GM19452 (cell line): ENCODE measurements around the gene CRIP1.

ENCODE experiments used
- ATAC-seq: cut with Tn5 transposase; IDR thresholded peaks from one replicate; pipeline ENCODE4 v1.9.1; 2021; ENCODE audit not compliant: unreplicated experiment

CRIP1 gene, protein sequence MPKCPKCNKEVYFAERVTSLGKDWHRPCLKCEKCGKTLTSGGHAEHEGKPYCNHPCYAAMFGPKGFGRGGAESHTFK

DNA sequence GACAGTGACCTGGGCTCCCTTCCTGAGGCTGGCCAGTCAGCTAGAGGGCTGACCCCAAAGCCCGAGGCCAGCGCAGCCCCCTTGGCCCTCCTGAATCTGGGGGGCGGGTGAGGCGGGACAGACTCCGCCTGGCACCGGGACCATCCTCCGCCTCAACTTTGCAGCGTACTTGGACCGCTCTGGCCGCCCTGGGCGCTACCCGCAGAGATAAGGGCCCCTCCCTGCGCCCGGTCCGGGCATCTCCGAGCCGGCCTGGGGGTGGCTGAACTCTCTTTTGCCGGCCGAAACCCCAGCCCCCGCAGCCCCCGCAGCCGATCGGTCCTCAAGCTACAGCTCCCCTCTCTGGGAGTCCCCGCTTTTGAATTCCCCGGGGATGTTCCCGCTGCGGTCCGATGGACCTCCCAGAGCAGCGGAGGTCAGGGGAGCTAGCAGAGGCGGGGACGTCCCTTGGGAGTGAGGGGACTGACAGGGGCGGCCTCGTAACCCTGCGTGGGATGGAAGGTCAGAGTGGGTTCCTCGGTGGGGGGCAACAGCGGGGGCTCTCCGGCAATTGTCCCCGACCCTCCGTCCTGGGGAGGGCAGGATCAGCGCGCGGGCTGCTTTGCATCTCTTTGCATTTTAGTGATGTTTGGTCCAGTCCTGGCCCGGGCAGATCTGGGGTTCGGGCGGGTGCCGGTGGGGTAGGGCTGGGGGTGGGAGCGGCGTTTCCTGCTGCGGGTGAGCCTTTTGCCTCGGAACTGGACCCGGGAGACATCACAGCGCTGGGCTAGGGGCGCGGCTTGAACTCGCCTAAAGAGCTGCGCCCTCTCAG, at the start of gene CRIP1:
TSS of gene CRIP1 (plus strand) at position 724 of the 811 bp plus-strand sequence. CDS start 374 bp downstream, outside the sequence.
- no peak for ATAC-seq

DNA sequence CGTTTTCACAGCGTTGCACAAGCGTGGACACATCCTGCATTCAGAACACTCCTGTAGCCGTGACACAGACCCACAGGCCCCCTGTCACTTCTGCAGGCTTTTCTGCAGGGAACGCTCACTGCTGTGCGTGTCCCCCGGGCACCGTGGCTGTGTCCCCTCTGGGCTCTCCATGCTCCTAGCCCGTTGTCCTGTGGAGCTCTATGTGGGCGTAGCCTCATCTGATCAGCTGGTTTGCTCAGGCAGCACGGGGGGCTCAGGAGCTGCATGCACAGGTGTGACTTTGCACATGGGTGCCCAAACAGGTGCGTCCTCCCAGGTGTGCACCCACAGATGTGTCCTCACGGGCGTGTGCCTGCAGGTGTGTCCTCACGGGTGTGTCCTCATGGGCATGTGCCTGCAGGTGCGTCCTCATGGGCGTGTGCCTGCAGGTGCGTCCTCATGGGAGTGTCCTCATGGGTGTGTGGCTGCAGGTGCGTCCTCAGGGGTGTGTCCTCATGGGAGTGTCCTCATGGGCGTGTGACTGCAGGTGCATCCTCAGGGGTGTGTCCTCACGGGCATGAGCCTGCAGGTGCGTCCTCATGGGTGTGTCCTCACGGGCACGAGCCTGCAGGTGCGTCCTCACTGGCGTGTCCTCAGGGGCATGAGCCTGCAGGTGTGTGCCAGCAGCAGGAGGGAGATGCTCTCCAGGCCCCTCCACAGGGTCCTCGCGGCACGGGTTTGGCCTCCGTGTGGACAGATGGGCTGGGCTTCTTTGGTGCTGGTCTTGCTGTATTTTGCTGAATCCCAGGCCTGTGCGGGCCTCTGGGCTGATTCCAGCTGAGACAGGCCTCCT, 49.6 kb upstream of the CRIP1 start:
- ATAC-seq = no peak

DNA sequence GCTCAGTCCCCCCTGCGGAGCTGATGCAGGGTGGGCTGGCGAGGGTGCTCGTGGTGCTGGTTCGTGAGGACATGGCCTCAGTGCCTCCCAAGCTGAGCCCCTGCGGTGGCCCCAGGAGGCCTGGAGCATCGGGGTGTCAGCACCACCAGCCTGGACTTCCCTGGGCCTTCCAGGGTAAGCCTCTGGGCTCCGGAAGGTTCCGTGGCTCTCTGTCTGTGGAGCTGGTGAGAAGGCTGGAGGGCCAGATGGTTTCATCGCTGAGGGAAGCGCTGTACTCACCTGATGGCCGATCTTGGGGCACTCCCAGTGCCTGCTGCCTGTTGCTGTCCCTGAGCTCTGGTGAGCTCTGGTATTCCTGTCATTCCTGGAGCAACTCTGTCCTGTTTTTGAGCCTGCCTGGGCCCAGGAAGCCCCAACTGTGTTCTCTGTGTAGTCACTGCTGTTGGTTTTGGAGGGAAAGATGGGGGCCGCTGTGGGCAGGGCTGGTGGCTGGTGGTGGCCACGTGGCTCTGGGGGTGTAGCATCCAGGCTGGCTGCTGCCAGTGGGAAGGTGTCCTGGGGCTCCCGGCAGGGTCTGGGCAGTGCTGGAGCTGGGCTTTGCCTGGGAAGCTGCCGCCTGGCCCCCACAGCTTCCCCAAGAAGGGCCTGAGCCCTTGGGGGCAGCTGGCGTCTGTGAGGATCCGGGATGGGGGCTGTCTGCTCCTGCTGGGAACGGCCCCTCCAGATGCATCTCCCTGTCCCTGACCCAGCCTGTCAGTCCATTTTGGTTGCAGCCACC, 48.8 kb upstream of the CRIP1 start:
- ATAC-seq = no peak

DNA sequence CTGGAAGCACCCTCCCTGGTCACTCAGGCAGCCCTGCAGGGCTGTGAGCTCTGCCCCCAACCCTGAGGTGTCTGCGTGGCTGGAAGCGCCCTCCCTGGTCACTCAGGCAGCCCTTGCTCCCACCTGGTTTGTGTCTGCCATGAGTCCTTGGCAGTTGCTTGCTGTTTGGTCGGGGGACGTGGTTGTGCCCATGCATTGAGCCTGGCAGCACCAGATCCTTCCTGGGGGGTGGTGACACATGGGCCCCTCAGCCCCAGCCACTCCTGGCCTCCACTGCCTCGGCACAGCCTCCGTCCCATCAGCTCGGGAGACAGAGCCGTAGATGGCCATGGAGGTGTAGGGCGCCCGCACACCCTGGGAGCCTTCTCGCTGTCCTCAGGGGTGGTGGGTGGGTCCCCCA, 47.5 kb upstream of the CRIP1 start:
- no peak for ATAC-seq

DNA sequence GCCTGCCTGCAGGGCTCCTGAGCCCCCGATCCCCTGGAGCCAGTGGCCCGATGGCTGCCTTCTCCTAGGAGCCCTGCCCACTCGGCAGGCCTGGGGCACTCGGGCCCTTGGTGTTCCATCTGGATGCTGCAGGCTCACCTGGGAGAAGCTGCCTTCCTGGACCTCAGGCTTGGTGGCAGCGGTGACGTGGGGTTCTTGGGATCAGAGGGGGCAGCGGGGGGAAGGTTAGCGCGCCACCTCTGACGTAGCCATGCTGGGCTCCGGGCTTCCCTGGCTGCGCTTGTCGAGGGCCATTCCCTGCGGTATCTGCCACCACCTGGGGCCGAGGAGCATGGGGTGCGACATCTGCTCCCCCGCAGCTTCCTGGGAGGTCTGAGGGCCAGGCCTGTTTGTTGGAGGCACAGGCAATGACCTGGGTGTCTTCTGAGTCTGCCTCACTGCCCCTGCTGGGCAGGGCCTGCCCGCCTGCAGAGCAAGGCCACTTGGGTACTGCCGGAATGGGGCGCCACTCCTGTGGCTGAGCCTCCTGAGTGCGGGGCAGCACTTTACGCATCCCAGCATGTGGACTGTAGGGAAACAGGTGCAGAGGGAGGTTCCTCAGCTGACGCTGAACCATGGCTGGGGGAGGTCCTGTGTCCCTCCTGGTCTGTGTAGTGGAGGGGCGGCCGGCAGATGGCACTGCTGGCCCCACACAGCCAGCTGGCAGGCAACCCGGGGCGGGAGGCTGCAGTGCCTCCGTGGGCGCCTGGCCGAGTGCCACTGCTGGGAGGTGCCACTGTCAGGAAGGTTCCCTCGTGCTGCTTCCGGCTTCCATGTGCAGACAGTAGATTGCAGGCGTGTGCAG, 46.8 kb upstream of the CRIP1 start:
- no peak for ATAC-seq

DNA sequence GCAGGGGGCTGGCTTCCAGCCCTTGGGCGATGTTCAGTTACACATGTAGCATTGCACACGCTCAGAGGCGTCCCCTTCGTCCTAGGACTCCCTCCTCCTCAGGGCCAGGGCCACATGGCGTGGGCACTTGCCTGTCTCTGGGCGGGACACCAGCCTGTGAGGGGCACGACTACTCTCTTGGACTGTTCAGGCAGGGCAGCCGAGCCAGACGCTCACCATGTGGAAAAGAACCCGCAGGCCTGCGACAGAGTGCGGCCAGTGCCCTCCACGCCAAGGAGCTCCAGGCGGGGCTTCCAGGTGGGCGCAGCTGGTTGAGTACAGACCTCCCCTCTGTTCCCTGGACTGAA, 46.2 kb upstream of the CRIP1 start:
- no peak for ATAC-seq

DNA sequence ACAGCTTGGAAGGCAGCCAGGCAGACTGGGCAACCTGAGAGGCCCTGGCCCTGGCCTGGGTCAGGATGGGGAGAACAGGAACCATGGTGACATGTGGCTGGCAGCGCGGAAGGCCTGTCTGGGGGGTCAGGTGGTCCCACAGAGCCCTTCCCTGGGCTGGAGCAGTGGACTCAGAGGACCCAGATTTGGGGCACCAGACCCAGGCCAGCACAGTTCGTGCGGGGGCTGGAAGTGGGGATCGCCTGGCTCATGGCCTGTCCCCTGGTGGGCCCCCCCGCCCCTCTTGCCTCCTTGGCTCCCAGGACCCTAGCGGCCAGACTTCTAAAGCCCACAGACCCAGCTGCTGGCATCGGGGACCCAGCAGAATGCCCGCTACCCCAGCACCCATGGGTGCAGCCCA, 45.7 kb upstream of the CRIP1 start:
- ATAC-seq = no peak

DNA sequence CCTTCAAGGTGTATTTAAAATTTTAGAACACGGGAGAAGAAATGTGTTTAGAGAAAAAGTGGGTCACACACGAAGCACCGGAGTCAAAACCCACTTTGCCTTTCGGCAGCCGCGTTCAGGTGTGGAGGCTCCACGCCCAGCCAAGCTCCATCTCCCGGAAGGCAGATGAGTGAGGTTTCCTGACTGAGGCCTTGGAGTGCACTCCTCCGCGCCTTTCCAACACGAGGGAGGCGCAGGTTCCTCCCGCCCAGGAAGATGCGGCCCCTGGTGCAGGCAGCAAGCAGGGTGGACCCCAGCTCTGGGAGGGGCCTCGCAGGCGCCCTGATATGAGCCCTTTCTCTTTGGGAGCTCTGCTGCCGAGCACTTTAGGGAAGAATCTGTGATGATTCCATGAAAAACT, 44.6 kb upstream of the CRIP1 start:
- no peak for ATAC-seq

DNA sequence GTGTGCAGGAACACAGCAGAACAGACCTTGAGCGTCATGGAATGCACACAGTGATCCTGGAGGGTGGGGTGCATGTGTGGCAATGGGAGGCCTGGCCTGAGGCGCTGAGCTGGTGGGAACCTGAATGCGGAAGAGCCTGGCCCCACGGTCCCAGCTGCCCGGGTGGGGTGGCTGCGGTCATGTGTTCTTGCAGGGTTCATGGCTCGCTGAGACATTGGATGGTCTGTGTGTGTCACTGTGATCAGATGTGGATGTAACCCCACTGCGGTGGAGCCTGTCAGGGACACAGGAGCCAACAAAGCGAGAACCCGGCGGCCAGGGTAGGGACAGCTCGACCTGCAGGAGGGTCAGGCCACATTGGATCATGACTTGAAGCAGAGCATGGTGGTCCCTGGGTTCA, 43.9 kb upstream of the CRIP1 start:
- ATAC-seq = no peak

DNA sequence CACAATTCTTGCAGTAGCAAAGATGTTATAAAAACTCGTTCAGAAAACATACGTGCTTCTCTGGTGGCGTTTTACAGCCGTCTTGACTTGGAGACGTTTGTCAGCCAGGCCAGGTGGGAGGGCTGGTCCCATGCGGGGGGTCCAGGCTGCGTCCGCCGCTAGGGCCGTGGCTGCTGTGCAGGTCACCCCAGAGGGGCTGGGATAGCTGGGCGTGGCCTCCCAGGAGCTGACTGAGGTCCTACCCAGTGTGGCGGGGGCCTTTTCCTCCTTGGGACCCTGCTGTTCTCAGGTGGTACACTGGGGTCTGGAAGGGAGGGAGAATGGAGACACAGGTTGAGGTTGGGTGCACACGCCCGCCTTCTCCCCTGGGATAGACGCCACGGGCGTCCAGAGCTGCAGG, 41.8 kb upstream of the CRIP1 start:
- ATAC-seq = no peak

DNA sequence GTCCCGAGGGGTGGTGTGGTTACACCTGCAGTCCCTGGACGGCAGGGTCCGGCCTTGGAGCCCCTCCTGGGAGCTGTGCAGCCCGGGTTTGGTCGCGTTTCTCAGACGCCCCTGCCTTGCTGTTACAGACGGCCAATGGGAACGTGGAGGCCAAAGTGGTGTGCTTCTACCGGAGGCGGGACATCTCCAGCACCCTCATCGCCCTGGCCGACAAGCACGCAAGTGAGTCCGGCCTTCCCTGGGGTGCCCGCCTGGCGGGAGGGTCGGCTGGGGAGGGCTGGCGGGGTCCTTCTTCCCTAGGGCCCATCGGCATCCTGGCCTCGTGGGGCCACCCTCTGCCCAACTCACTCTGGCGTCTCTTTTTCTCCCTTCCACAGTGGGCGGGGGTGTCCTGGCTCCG, 41.4 kb upstream of the CRIP1 start:
- ATAC-seq = no peak

DNA sequence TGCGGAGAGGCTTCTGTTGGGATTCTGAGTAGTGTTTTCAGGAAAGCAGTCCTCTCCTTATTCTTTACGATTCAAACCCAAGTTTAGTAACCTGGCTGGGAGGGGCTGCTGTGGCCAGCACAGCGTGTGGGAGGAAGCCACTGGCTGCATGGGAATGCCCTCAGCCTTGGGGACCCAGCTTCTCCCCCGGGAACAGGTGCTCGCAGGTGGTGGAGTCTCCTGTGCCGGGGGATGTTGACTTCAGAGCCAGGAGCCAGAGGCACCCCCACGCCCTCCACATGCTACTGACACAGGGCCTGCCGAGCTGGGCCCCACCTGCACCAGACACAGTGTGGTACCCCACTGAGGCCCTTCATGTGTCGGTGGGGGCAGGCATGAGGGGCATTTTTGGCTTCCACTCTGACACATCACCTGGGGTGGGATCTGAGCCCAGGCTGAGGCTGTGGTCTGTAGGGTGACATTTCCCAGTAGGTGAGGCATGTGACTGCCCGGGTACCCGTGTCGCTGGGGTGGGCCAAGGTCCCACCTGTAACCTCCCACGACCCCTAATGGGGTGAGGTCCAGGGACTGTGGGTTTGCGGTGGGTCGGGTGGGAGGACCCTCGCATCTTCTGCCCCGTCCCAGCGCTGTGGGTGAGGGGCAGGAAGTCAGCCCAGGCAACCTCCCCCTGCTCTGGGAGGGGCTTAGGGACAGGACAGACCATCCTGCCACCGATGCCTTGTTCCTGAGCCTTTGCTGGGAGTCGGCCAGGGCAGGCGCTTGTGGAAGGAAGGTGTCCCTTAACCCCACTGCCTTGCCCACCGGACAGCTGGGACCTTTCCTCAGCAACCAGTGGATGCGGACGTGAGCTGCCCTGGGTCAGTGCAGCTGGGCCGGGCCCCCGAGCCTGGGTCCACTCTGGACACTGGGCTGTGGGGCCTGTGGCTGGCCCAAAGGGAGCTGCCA, 40.5 kb upstream of the CRIP1 start:
- no peak for ATAC-seq

DNA sequence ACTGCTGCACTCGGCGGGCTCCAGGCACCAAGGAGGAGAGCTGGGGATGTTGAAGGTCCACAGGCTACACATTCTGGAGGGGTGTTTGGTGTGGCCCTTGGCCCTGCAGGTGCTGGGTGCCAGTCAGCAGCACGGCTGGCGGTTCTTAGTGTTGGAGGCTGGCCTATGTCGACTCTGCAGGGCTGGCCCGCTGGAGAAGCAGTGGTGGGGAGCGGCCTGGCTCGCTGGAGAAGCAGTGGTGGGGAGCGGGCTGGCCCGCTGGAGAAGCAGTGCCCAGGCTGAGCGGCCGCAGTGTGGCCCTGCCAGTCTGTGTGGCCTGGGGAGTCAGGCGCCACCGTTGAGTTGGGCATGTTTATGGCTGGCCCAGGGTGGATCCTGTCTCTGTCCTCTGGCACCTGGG, 39.7 kb upstream of the CRIP1 start:
- ATAC-seq = no peak

DNA sequence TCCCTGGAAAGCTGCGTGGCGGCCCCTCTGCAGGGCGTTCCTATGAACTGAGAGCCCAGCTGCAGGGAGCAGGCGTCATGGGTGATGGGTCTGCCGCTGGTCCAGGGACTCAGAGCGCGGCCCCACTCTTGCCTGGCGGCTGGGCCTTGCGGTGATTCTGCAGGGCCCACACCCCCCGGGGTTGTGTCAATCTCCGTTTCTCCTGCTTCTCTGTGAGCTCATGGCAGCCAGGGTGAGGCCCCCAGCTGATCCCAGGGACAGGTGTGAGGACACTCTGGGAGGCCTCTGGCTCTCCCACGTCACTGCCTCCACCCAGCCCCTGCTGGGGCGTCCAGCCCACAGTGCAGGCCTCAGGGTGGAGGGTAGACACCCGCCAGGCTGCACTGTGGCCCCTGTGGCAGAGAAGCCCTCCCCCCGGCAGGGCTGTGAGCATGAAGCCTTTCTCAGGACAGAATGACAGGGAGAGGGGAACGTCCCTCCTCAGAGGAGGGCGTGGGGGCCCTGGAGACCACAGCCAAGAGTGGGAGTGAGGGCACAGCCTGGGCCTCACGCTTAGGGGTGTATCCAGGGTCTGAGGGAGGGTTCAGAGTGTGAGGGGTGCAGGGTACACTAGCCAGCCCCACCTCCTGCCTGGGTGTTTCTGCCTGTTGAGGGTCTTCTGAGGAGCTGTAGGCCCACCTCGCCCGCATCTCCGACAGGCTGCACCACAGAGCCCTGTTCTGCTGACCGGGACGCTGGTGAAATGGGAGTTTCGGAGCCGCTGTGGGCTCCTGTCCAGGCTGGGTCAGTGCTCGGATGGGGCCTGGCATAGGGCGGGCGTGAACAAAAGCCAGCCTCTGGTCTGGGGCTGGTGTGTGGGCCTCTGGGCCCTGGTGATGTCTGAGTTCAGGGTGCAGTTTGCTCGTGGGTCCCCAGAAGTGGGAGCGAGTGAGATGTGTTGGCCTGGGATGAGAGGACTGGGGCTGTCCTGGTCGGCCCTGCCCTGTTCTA, 38.7 kb upstream of the CRIP1 start:
- no peak for ATAC-seq

DNA sequence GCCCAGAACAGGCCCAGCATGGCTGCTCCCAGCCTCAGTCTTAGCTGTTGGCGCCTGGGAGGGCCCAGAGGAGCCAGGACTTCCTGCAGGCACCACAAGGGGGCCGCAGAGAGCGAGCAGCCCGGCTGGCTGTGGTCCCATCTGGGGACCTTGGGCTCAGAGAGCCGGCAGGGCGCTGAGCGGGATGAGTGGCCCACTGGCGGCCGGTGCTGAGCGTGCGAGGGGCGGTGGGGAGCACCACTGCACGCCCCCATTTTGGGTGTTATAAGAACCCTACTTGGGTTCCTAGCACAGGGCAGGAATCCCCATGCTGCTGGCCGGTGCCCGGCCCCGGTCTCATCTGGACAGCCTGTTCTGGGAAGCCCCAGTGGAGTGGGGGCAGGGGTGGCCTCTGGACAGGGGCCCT, 38.0 kb upstream of the CRIP1 start:
- no peak for ATAC-seq

DNA sequence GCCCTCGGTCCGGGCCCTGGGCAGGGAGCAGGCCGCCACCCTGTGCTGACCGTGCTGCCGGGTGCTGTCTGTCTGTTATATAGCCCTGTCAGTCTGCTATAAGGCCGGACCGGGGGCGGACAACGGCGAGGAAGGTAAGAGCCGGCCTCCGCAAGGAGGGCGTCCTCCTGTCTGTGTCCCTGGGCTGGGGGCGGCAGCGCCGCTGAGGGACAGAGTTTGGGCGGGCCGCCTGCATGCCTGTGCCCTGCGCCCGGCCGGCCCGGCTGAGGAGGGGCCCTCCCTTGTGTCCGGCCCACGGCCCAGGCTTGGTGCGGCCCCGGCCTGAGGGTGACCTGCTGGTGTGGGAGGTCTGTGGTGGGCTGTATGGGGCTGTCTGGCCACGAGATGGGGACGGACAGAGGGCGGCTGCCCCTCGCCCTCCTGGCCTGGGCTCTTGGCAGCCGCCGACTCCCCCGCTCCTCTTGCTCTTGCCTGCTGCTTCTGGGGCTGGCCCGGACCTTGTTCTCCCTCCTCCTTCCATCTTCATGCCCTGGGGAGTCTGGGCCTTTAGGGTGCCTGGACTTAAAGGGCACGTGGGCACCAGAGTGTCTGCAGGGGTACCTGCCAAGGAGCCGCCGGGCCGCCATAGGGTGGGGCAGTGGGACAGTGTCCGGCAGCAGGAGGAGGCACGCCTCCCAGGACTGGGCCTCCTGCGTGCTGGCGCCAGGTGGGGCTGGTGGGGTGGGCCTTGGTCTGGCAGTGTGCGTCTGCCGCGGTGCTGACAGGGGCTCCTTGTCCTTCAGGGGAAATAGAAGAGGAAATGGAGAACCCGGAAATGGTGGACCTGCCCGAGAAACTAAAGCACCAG, 37.2 kb upstream of the CRIP1 start:
- ATAC-seq = no peak

DNA sequence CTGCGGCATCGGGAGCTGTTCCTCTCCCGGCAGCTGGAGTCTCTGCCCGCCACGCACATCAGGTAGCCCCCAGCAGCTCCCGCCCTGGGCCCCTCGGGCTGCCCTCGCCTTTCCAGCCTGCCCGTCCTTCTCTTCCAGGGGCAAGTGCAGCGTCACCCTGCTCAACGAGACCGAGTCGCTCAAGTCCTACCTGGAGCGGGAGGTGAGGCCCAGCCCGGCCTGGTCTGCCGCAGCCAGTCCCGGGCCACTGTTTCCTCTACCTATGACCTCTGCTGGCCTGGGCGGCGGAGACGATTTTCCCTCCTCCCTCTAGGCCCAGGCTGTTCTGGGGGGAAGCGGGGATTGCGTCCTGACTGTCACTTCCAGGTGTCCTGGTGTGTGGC, 36.6 kb upstream of the CRIP1 start:
- no peak for ATAC-seq
